HG02938 (cell line): ENCODE data around the gene MYLK4.

Experiments
- ATAC-seq: cut with Tn5 transposase; IDR thresholded peaks from one replicate; pipeline ENCODE4 v1.9.1; 2021; ENCODE audit warnings: mild to moderate bottlenecking, moderate library complexity; ENCODE audit not compliant: unreplicated experiment

MYLK4 gene

GRCh38 chr6:2635911-2636310, 114.8 kb downstream of the MYLK4 start:
- ATAC-seq = no peak

- no peak for ATAC-seq
These were observed 116.4 kb downstream of the MYLK4 start for GRCh38 chr6:2634139-2634964.

DNA sequence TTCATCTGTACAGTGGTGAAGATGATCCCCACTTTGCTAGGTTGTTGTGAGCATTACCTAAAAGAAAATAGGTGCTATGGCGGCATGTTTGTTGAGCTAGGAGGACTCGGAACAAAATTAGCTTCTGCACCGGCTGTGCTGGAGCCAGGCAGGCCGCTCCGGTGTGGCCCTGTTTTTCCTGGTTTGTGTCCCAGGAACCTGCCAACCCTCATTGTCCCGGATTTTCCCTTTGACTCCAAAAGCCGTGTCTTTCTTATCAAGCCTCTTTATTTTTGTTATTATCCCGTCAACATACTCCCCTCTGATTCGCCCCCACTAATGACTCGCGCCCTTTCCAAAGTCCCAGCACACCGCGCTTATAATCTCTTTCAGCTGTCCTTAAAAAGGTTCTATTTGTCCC, 117.0 kb downstream of the MYLK4 start:
- ATAC-seq = no peak

DNA sequence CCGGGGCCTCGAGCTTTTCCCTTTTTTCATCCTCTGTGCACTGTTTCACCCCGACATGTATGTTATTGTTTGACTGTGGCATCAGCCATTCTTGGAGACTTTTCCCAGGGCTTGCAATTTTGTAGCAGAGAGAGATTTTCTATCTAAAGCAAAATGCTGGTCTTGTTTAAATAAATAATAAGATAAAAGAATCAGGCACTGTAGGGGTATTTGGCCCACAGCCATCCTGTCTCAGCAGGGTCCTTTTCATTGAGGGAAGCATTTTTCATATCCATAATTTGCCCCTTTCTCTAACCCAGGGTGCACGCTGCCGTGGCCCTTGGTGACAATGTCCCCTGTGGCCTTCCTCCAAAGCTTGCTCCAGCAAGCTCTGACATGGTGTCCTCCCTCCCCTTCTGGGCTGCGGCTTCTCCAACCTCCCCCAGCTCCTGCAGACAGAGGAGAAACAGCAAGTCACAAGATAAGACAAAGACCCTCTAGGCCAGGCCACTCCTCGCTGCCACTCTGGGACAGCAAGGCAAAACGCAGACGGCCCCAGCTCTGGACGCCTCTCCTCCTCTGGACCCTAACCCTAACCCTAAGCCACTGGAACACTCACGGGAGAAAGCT, 117.6 kb downstream of the MYLK4 start:
- no peak for ATAC-seq

DNA sequence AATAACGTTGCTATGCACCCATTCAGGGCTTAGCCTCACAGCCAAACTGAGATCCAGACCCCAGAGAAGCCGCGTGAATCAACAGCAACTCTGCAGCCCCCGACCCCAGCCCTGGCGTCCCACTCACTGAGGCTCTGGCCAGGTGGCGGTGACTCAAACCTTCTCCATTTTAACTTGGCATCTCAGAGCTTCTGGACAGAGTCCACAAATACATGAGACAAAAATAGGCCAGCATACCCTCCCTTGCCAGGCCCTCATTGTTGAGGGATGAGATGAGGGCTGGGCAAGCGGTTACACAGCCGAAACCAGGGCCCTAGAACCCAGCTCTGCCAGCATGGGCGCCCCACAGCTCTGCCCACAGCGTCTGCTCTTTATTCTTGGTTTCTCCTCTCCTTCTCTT, 118.4 kb downstream of the MYLK4 start:
- no peak for ATAC-seq

- no peak for ATAC-seq
These were observed 119.7 kb downstream of the MYLK4 start for GRCh38 chr6:2630891-2631571.

DNA sequence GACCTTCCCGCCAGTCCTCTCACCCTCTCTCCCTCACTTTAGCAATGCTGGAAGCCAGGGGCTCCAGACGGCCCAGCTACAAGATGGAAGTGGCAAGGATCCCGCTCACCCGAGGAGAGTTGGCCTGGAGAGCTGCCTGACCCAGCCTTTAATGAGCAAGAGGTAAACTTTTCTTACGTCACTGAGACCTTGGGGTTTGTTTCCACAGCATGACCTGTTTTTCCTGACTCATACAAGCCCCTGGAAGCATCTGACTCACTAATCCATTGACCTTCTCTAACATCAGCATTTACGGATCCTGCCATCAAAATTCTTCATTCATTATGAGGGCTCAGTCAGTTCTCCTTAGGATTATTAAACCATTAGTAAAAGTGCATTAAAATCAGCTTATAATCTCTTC, 120.4 kb downstream of the MYLK4 start:
- ATAC-seq = no peak

GRCh38 chr6:2626401-2626800, 124.3 kb downstream of the MYLK4 start:
- ATAC-seq = no peak

- ATAC-seq = no peak
These were observed 125.1 kb downstream of the MYLK4 start for GRCh38 chr6:2625581-2625980.

DNA sequence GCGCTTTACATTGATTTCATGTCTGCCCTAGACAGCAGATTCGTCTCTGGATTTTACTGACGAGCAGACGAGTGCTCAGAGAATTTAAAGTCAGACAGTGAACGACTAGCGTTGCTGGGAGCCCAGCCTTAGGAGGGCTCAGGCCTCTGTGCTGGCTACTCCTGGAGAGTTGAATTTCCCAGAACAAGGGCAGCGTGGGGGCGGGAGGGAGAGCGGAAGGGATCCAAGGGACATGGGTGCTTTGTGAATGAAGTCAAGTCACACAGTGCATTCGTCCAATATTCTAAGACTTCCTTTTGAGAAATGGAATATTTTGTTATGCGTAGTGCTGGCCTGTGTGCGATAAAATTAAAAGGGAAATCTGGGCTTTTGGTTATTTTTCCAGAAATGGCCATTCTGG, 126.5 kb downstream of the MYLK4 start:
- ATAC-seq = no peak

DNA sequence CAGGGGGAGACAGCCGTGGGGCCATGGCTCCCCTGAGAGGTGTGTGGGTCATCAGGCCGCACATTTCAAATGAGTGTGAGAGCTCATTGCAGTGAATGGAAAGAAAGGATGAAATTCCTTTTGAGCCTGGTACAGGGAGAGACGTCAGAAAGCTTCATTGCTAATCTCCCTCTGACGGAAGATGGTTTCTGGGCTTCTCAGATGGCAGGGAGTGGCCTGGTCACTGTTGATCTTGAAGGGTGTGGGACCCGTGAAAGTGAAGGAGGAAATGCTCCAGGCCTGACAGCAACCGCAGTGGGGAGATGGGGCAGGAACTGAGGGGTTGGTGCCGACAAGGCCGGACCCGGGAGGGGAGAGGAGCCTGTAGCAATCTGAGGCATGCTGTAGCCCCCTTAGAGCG, 127.4 kb downstream of the MYLK4 start:
- ATAC-seq = no peak

GRCh38 chr6:2622671-2623070, 128.1 kb downstream of the MYLK4 start:
- ATAC-seq = no peak

DNA sequence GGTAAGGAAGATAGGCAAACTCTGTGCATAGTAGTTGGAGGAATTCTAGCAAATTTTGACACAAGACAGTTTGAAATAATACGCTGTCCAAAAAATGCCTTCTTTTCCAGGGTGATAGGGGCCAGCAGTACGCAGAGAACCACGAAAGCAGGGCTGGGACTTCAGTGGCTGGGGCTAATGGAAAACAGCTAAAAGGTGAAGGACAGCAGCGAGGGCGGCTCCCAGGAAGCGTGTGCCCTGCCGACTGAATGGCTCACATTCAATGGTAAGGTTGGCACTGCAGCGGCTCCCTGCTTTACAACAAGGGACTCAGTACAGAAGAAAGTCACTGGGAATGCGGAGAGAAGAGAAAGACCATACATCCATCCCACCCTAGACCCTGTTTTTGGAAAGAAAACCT, 131.1 kb downstream of the MYLK4 start:
- ATAC-seq = no peak

GRCh38 chr6:2617729-2618128, 133.0 kb downstream of the MYLK4 start:
- ATAC-seq = no peak

- no peak for ATAC-seq
These were observed 133.9 kb downstream of the MYLK4 start for GRCh38 chr6:2616811-2617210.

DNA sequence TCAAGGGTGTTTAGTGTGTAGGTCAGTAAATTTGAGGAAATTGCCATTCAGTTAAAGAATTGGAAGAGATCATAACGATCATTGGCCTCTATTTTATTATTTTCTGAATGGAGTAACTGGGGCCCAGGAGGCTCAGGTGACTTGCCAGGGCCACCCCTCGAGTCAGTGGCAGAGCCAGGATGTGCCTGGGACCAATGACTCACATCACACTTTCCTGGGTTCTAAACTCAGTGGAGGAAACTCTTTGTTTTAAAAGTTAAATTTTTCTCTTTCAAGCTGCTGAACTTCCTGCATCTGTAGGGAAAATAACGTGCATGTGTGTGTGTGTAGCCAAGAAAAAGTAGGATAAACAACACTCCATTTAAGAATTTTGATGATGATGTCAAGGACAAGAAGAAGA, 135.5 kb downstream of the MYLK4 start:
- no peak for ATAC-seq

- ATAC-seq = no peak
These were observed 135.9 kb downstream of the MYLK4 start for GRCh38 chr6:2614846-2615245.

GRCh38 chr6:2614155-2614554, 136.6 kb downstream of the MYLK4 start:
- ATAC-seq = no peak
